ENCODE results near the gene THAP10. TPM values are rescaled to one million over a fixed set of nuclear protein-coding genes. Genes with fewer than 3 reads are reported as not detected.
"Not testable (repeated sequence)": the region's sequence is repeated elsewhere in the genome, so short reads cannot be mapped to it uniquely, and the experiment has no call there.

The THAP10 gene
- total RNA-seq, 1 donor from 2014 or later: 5.6 TPM

DNA sequence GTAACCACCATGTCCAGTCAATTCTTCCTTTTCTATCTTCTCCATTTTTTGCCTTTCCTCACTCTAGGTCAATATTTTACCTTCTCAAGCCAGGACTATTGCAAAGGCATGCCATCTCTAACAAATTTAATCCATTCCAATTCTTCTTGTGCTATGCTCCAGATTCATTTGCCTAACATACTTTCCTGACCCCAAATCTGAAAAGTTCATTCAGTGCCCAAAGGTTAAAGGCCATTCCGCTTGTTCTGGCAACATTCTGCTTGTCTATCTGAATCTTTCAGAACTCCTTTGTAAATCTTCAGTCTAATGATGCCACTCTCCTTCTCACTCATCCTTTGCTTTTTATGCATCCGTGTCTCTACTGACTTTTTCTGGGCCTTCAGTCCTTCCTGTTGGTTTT, 15.6 kb downstream of the THAP10 start:
- Histone ChIP-seq H3K27ac (replicated peaks) (no peak overlapping the region), H3K27me3 (ENCODE audit: low read depth) (no peaks in the 10 kb centered on the region), H3K36me3 (no peaks in the 10 kb centered on the region), H3K4me1 (no peaks in the 10 kb centered on the region), H3K4me3 (no peak overlapping the region), H3K9me3 (replicated peaks) (no peaks in the 10 kb centered on the region)
- TF ChIP-seq, protein P1, sequence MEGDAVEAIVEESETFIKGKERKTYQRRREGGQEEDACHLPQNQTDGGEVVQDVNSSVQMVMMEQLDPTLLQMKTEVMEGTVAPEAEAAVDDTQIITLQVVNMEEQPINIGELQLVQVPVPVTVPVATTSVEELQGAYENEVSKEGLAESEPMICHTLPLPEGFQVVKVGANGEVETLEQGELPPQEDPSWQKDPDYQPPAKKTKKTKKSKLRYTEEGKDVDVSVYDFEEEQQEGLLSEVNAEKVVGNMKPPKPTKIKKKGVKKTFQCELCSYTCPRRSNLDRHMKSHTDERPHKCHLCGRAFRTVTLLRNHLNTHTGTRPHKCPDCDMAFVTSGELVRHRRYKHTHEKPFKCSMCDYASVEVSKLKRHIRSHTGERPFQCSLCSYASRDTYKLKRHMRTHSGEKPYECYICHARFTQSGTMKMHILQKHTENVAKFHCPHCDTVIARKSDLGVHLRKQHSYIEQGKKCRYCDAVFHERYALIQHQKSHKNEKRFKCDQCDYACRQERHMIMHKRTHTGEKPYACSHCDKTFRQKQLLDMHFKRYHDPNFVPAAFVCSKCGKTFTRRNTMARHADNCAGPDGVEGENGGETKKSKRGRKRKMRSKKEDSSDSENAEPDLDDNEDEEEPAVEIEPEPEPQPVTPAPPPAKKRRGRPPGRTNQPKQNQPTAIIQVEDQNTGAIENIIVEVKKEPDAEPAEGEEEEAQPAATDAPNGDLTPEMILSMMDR (IDR thresholded peaks at IDR 0.05; ENCODE audit: borderline replicate concordance): no peak
- intact Hi-C loops (cut with micrococcal nuclease): no loop called here
- no peak for DNase-seq

DNA sequence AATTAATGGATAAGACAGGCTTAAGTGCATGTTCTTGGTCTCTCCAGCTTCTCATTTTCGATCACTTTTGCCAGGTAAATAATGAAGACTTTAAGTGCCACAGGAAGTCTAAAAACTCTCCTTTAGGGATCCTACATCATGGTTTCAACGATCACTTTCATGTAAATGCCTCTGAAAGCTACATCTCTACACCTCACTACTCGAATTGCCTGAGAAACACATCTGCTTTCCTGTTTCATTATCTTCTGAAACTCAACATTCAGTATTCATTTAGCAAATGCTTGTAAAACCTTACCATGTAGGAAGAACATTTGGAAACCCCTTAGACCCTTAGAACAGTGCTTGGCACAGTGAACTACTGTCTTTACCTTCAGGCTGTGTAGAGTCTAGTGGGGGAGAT, 16.2 kb downstream of the THAP10 start:
- TF ChIP-seq, protein P1 (IDR thresholded peaks at IDR 0.05; ENCODE audit: borderline replicate concordance): no peak
- no peaks in the 10 kb centered on the region for H3K27me3 ChIP-seq (ENCODE audit: low read depth)
- no peak overlapping the region for H3K27ac ChIP-seq (replicated peaks)
- intact Hi-C loops (cut with micrococcal nuclease): no loop called here
- no peaks in the 10 kb centered on the region for H3K4me1 ChIP-seq
- no peaks in the 10 kb centered on the region for H3K9me3 ChIP-seq (replicated peaks)
- DNase-seq: no peak
- no peaks in the 10 kb centered on the region for H3K36me3 ChIP-seq
- H3K4me3 ChIP-seq: no peak overlapping the region

DNA sequence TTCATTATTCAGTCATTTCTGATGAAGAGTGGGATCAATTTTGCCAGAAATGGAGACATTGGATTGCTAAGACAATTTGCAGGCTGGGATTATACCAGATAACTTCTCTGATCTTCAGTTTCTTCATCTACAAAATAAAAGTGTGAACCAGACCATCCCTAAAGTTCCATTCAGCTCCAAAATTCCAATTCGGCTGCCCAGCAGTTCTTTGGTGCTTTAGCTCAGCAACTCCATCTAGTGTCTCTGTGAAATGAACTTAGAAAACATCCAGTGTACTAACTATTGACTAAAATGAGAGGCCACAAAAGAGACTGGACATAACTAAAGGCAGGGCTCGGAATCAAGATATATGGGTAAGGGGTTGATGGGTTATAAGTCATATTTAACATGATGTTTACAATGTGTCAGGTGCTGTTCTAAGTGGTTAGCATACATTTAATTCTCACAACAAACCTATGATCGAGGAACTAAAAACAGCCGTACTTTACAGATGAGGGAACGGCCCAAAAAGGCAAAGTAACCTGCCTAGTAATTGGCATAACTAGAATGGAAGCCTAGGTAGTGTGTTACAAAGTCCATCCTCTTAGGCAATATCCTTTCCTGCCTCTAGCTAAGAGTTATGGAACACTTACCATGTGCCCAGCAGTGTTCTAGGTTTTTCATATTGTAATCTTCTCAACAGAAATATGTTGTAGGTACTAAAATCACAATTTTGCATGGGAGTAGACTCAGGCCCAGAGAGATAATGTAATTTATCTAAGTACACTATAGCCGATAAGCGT, 17.0 kb downstream of the THAP10 start:
- no peaks in the 10 kb centered on the region for H3K27me3 ChIP-seq (ENCODE audit: low read depth)
- H3K36me3 ChIP-seq: no peaks in the 10 kb centered on the region
- no peaks in the 10 kb centered on the region for H3K9me3 ChIP-seq (replicated peaks)
- TF ChIP-seq, protein P1 (IDR thresholded peaks at IDR 0.05; ENCODE audit: borderline replicate concordance): peak; percentile 72
- H3K27ac ChIP-seq (replicated peaks): no peak overlapping the region
- intact Hi-C loops (cut with micrococcal nuclease): no loop called here
- H3K4me3 ChIP-seq: no peak overlapping the region
- no peak for DNase-seq
- peaks cover 5% of the 10 kb centered on the region for H3K4me1 ChIP-seq

DNA sequence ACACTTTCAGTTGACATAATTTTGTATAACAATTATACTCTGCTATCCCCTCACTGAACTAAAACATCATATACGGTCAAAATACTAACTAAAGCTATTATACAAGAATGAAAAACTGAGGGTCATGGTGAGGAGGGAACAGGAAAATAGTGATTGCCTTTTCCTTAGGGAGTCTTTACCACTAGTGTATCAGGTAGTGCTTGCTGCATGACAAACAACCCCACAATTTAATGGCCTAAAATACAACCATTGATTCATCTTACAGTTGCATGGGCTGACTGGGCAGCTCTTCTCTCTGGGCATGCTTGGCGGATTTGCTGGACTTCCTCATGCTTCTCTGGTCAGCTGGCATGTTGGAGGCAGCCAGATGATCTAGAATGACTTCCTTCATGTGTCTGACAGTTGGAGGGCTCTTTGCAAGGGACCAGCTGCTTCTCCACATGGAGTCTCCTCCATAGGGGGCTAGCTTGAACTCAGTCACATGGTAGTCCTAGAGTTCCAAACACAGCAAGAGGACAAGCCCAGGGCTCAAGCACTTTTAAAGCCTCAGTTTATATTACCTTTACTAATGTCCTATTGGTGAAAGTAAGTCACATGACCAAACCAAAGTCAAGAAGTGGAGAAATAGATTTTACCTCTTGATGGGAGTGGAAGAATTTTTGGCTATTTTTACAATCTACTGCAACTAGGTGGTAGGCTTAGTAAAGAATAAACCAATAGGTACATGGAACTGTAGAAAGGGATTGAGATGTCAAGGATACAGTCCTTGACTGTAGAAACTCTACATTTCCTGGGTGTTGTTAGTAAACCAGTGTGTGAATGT, 18.8 kb downstream of the THAP10 start:
- intact Hi-C loops (cut with micrococcal nuclease): no loop called here
- Histone ChIP-seq H3K36me3 (no peaks in the 10 kb centered on the region), H3K27ac (replicated peaks) (no peak overlapping the region), H3K9me3 (replicated peaks) (no peaks in the 10 kb centered on the region), H3K4me1 (peaks cover 23% of the 10 kb centered on the region), H3K27me3 (ENCODE audit: low read depth) (no peaks in the 10 kb centered on the region), H3K4me3 (no peak overlapping the region)
- TF ChIP-seq, protein P1 (IDR thresholded peaks at IDR 0.05; ENCODE audit: borderline replicate concordance): no peak
- no peak for DNase-seq

DNA sequence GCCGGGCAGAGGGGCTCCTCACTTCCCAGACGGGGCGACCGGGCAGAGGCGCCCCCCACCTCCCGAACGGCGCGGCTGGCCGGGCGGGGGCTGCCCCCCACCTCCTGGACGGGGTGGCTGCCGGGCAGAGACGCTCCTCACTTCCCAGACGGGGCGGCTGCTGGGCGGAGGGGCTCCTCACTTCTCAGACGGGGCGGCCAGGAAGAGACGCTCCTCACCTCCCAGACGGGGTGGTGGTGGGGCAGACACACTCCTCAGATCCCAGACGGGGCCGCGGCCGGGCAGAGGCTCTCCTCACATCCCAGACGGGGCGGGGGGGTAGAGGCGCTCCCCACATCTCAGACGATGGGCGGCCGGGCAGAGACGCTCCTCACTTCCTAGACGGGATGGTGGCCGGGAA, 20.7 kb downstream of the THAP10 start:
- H3K36me3 ChIP-seq; DNase-seq; intact Hi-C loops (cut with micrococcal nuclease); H3K9me3 ChIP-seq (replicated peaks); H3K27ac ChIP-seq (replicated peaks); H3K4me3 ChIP-seq; H3K27me3 ChIP-seq (ENCODE audit: low read depth): not testable (repeated sequence)
- peaks cover 35% of the 10 kb centered on the region for H3K4me1 ChIP-seq

DNA sequence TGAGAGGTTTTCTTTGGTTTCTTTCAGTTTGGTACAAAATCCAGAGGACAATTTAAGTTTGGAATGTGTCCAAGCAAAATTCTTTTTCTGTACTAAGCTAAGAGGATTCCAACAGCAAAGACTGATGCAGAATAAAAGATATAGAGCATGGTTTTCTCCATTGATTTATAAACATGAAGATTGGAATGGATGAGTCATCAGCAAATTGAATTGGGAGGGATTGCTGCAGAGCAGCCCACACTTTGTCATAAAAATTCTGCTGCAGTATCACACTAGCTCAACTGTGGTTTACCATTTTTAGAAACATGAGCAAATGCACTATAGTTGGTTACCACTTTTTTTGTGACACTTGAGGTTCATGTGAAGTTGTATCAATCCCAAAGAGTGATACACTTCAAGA, 22.2 kb downstream of the THAP10 start:
- Histone ChIP-seq H3K9me3 (replicated peaks) (no peaks in the 10 kb centered on the region), H3K27me3 (ENCODE audit: low read depth) (no peaks in the 10 kb centered on the region), H3K27ac (replicated peaks) (peak overlapping the region; percentile 81), H3K36me3 (no peaks in the 10 kb centered on the region), H3K4me1 (peaks cover 35% of the 10 kb centered on the region), H3K4me3 (no peak overlapping the region)
- TF ChIP-seq, protein P1 (IDR thresholded peaks at IDR 0.05; ENCODE audit: borderline replicate concordance): no peak
- DNase-seq: no peak
- intact Hi-C loops (cut with micrococcal nuclease): no loop called here
